Ascending aorta (tissue), 2 donors: Measurements from ENCODE around the gene CASR. TPM values are rescaled to one million over a fixed set of nuclear protein-coding genes. Genes with fewer than 3 reads are reported as not detected.

Experiments
- DNase-seq, 2 donors: peaks; one replicate each; pipeline ENCODE4 v3.0.0-alpha.2; 2019; ENCODE audit warnings: low spot score in 2 of 2
- H3K27ac ChIP-seq, 2 donors: fragments of 200-600 bp; sonication (generic); one replicate each; pipeline ENCODE4 v1.5.1; 2016 to 2017; ENCODE audit warnings: mild to moderate bottlenecking in 1 of 2
- H3K27me3 ChIP-seq: fragments of 200-600 bp; sonication (generic); one replicate; pipeline ENCODE4 v1.5.1; 2017
- H3K36me3 ChIP-seq, 2 donors: fragments of 200-600 bp; sonication (generic); one replicate each; pipeline ENCODE4 v1.5.1; 2016
- H3K4me1 ChIP-seq, 2 donors: fragments of 200-600 bp; sonication (generic); one replicate each; pipeline ENCODE4 v1.5.1; 2016 to 2017; ENCODE audit warnings: mild to moderate bottlenecking in 1 of 2
- H3K4me3 ChIP-seq, 2 donors: fragments of 200-600 bp; sonication (generic); one replicate each; pipeline ENCODE4 v1.5.1; 2016 to 2017; ENCODE audit warnings: mild to moderate bottlenecking in 1 of 2
- H3K9me3 ChIP-seq, 2 donors: fragments of 200-600 bp; sonication (generic); one replicate each; pipeline ENCODE4 v1.5.1; 2016
- intact Hi-C: fragments of 100-400 bp; cut with DNase I; formaldehyde crosslinking; loops from one replicate; pipeline ENCODE4 v1.15.1; 2023
- total RNA-seq: library from RNA; depleted of rRNA; stranded (reverse); fragments of >200 nt; gene quantifications from one replicate; pipeline ENCODE4 v1.1.0, GENCODE V29; 2016
- TF ChIP-seq, protein P1 (sequence below), 3 experiments: fragments of 200-600 bp in 2 of 3; fragments of 450-650 bp in 1 of 3; sonication (generic) in 2 of 3; IDR thresholded peaks; one replicate each; pipeline ENCODE4 v1.5.1; 2016 to 2019; ENCODE audit warnings: antibody characterized with exemption in 3 of 3, mild to moderate bottlenecking in 1 of 3, moderate library complexity in 1 of 3

CASR gene
- total RNA-seq, 1 donor from 2014 or later: not detected

DNA sequence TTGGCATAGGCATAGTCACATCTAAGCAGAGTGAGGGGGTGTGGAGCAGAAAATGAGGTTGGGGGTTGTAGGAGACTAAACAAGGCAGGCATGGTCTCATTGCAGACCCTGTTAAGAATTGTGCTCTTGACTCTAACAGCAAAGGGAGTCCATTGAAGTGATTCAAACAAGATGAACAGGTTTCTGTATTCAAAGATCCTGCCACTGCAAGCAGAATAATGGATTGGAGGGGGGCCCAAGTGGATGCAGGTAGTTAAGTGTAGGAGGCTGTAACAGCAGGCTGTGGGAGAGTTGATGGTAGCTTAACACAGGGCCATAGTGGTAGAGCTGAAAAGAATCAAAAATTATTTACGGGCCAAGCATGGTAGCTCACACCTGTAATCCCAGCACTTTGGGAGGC is 34.4 kb downstream of the CASR start:
- Histone ChIP-seq H3K9me3 (no peaks in the 10 kb centered on the region), H3K27ac (no peak overlapping the region), H3K27me3 (no peaks in the 10 kb centered on the region), H3K36me3 (no peaks in the 10 kb centered on the region), H3K4me1 (no peaks in the 10 kb centered on the region), H3K4me3 (no peak overlapping the region)
- TF ChIP-seq, protein P1, sequence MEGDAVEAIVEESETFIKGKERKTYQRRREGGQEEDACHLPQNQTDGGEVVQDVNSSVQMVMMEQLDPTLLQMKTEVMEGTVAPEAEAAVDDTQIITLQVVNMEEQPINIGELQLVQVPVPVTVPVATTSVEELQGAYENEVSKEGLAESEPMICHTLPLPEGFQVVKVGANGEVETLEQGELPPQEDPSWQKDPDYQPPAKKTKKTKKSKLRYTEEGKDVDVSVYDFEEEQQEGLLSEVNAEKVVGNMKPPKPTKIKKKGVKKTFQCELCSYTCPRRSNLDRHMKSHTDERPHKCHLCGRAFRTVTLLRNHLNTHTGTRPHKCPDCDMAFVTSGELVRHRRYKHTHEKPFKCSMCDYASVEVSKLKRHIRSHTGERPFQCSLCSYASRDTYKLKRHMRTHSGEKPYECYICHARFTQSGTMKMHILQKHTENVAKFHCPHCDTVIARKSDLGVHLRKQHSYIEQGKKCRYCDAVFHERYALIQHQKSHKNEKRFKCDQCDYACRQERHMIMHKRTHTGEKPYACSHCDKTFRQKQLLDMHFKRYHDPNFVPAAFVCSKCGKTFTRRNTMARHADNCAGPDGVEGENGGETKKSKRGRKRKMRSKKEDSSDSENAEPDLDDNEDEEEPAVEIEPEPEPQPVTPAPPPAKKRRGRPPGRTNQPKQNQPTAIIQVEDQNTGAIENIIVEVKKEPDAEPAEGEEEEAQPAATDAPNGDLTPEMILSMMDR (IDR thresholded peaks at IDR 0.05): no peak
- no peak for DNase-seq
- intact Hi-C loops: no loop called here

DNA sequence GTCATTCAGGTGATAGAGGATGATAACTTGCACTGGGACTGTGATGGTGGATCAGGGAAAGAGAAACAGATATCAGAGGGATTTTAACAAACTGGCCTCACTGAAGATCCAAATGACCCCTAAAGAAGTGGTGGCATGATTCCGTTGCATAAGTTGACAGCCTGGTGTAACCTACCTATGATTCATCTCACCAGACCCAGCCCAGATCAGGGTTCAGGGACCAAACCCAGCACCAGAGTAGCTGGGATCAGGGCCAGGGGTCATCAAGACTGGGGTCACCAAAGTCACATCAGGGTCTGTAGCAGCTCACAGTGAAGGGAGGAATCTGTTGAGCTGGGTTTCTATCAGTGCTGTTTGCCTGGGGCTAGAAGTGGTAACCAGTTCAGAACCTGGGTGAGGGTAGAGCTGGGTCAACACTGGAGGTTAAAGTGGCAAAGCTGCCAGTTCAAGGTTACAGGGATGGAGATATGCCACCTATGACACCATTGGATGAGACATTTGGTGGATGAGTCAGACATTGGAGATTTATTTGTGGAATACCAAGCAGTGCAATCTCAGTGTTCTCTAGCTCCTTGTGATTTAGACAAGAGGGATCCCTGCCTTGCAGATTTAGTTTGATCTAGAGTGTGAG is 35.9 kb downstream of the CASR start:
- no peaks in the 10 kb centered on the region for H3K27me3 ChIP-seq
- H3K9me3 ChIP-seq: no peaks in the 10 kb centered on the region
- H3K36me3 ChIP-seq: no peaks in the 10 kb centered on the region
- no peak overlapping the region for H3K4me3 ChIP-seq
- H3K4me1 ChIP-seq: no peaks in the 10 kb centered on the region
- intact Hi-C loops: no loop called here
- no peak for DNase-seq
- H3K27ac ChIP-seq: no peak overlapping the region
- TF ChIP-seq, protein P1 (IDR thresholded peaks at IDR 0.05): no peak

DNA sequence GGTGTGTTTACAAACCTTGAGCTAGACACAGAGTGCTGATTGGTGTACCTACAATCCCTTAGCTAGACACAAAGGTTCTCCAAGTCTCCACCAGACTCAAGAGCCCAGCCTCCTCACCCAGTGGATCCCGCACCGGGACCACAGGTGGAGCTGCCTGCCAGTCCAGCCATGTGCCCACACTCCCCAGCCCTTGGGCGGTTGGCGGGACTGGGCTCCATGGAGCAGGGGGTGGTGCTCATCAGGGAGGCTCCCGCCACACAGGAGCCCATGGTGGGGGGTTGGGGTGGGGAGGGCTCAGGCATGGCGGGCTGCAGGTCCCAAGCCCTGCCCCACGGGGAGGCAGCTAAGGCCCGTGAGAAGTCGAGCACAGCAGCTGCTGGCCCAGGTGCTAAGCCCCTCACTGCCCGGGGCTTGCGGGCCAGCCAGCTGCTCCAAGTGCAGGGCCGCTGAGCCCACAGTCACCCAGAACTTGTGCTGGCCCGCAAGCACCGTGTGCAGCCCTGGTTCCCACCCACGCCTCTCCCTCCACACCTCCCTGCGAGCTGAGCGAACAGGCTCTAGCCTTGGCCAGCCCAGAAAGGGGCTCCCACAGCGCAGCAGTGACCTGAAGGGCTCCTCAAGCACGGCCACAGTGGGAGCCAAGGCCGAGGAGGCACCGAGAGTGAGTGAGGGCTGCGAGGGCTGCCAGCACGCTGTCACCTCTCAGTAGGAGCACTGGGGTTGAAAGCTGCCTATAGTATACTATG is 43.7 kb downstream of the CASR start:
- H3K27me3 ChIP-seq: no peaks in the 10 kb centered on the region
- no peak overlapping the region for H3K27ac ChIP-seq
- H3K9me3 ChIP-seq: no peaks in the 10 kb centered on the region
- H3K36me3 ChIP-seq: no peaks in the 10 kb centered on the region
- TF ChIP-seq, protein P1 (IDR thresholded peaks at IDR 0.05): no peak
- H3K4me1 ChIP-seq: no peaks in the 10 kb centered on the region
- DNase-seq: no peak
- H3K4me3 ChIP-seq: no peak overlapping the region
- intact Hi-C loops: no loop called here

DNA sequence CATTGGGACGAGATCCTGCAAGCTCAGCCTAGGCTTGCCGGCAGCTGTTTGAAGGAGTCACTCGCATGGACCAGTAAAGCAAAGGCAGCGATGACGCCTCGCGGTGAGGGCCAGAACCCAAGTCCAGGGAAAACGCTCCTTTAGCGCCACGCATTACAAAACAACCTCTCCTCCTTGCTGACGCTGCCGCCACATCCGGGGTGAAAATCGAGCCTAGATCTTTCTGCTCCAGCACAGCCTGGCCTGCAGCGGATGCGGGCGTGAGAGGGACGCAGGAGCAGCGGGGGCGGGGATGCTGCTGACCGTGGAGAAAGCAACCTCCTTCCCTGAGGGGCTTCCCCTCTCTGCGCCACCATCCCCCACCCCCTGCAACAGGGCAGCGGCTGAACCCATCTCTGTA is 46.7 kb downstream of the CASR start:
- Histone ChIP-seq H3K27ac (no peak overlapping the region), H3K36me3 (no peaks in the 10 kb centered on the region), H3K27me3 (no peaks in the 10 kb centered on the region), H3K4me1 (no peaks in the 10 kb centered on the region), H3K9me3 (no peaks in the 10 kb centered on the region), H3K4me3 (no peak overlapping the region)
- intact Hi-C loops: no loop called here
- TF ChIP-seq, protein P1 (IDR thresholded peaks at IDR 0.05): no peak
- no peak for DNase-seq

DNA sequence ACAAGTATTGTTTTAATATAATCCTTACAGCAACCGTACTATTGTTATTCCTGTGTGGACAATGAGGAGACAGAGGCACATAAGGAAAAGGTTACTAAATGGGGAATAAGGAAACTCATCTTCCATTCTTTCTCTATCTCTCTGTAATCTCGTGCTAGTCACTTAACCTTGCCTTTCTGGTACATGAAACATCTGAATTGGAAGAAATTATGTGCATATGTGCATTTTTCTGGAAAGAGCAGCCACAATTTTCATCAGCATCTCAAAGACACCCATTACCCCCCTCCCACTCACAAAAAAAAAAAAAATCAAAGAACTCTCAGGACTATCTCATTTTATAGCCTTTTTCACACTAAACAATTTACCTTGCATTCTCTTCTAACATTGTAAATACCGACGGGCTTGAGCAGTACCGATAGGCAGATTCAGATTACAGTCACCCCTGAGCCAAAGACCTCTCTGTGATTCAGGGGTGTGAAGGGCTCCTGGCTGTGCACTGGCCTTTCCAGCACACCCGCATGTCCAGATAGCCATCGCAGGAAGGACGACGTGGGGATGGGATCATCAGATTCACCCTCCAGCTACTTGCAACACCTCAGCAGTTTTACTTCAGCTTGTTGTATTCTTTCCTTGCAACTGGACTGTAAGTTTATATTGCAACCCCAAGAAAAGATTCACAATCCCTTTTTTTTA is 48.1 kb downstream of the CASR start:
- DNase-seq: no peak
- Histone ChIP-seq H3K36me3 (no peaks in the 10 kb centered on the region), H3K27ac (no peak overlapping the region), H3K9me3 (no peaks in the 10 kb centered on the region), H3K27me3 (no peaks in the 10 kb centered on the region), H3K4me1 (no peaks in the 10 kb centered on the region), H3K4me3 (no peak overlapping the region)
- intact Hi-C loops: no loop called here
- TF ChIP-seq, protein P1 (IDR thresholded peaks at IDR 0.05): no peak
